Adipose tissue (tissue), 3 donors: ENCODE data around the gene CUL4A. TPM values are rescaled to one million over a fixed set of nuclear protein-coding genes. Genes with fewer than 3 reads are reported as not detected.
"Not testable (repeated sequence)": the region's sequence is repeated elsewhere in the genome, so short reads cannot be mapped to it uniquely, and the experiment has no call there.

Source experiments
- H3K27ac ChIP-seq: one replicate; pipeline ENCODE4 v1.5.1; 2013; ENCODE audit warnings: low read depth, low read length
- WGBS, 3 donors: extraction: QIAGEN DNeasy Blood & Tissue Kit; methylation state at CpG; one replicate each; pipeline ENCODE4 v1.1.7; 2013; 5-methylcytosine and 5-hydroxymethylcytosine counted together
- polyA plus RNA-seq, 3 donors: library from polyadenylated mRNA; stranded (reverse); fragments of 200-250 nt; gene quantifications; one replicate each; pipeline ENCODE4 v1.2.3, GENCODE V29; 2013
- donor health status: healthy with polysubstance abuse.
- donor health status: Bipolar disorder and iron deficiency.
- donor health status: healthy.

CUL4A gene
- polyA plus RNA-seq, 3 donors: 23.5 to 39.5 (median 31.8) TPM

- H3K27ac ChIP-seq: no peak overlapping the region
- WGBS, 3 donors: 86 to 93% (median 86%) methylated on average over 7 of the region's 7 CpGs
Measured at GRCh38 chr13:113226873-113227450, 17.5 kb downstream of the CUL4A start.

- WGBS, 3 donors: 91 to 94% (median 94%) methylated on average over 5 of the region's 5 CpGs
- H3K27ac ChIP-seq: no peak overlapping the region
Measured at GRCh38 chr13:113229161-113229560, 19.7 kb downstream of the CUL4A start.

DNA sequence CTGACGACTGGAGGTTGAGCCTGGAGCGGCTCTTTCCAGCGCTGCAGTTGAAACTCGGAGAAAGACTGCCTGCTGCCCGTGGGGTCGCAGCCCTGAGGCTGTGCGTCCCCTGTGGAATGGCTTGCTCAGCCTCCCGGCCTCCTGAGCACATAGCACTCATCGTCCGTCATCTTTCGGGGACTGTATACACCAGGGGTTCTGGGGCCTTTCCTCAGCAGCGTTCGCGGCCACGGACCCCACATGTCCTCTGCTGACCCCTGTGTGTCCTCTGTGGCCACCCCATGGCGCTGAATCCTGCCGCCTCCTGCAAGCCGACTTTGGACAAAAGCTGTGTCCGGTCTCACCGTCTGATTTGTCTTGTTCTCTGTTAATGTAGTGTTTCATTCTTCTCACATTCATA, 20.4 kb downstream of the CUL4A start:
- 89 to 95% (median 92%) methylated on average over 20 of the region's 20 CpGs for WGBS, 3 donors
- H3K27ac ChIP-seq: no peak overlapping the region

DNA sequence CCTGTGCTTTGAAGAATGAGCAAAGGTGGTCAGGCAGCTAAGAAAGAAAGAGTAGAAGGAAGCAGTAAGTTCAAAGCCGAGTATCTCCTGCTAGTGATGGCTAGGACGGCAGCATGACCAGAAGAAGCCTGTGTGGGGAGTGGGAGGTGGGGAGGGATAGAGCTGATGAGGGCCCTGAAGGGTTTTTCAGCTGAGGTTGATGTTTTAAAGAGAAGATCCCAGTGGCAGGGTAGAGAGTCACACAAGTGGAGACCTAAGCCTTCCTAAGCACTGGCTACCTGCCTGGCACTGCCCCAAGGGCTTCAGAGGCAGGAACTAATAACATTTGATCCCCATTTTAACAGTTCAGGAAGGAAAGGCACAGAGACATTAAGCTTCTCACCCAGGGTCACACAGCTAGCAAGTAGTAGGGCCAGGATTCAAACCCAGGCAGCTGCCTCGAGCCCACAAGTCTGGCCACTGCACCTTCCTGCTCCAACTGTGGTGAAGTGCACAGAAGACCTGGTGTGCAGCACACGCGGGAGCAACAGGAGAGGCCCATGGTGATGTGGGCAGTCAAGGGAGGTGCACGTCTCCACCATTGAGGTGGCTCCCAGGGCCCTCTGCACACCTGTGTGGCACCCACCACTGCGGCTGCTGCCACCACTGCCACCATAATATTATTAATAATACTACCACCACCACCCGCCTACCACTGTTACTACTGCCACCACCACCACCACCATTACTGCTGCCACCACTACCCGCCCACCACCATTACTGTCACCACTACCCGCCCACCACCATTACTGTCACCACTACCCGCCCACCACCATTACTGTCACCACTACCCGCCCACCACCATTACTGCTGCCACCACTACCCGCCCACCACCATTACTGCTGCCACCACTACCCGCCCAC, 22.1 kb downstream of the CUL4A start:
- 84 to 86% (median 85%) methylated on average over 13 of the region's 14 CpGs for WGBS, 3 donors
- no peak overlapping the region for H3K27ac ChIP-seq

DNA sequence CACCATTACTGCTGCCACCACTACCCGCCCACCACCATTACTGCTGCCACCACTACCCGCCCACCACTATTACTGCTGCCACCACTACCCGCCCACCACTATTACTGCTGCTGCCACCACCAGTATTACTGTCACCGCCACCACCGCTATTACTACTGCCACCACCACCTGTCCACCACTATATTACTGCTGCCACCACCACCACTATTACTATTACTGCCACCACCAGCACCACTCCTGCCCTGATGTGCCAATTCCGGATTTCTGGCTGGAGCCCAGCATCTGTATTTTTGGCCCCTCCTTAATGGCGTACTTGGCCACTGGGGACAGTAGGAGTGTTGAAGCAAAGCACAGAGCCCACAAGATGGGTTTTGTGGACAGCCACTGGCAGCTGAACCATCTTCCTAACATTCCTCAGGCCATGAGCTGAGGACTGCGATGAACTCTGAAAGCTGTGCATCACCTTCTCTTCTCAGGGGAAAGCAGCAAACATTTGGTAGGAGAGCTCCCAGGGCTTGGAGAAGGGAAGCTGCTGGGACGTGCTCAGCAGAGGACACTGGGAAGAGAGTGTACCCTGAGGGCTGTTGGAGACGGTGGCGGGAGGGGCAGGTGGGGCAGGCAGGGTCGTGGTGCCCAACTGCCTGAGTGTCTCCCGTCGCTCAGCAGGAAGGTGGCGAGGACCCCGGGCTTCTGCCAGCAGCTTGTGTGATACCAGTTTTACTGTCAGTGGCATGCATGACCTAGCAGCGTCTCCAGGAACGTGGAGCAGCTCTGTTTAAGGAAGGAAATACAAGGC, 23.0 kb downstream of the CUL4A start:
- H3K27ac ChIP-seq: no peak overlapping the region
- 85 to 89% (median 86%) methylated on average over 16 to 17 of the region's 18 CpGs for WGBS, 3 donors

DNA sequence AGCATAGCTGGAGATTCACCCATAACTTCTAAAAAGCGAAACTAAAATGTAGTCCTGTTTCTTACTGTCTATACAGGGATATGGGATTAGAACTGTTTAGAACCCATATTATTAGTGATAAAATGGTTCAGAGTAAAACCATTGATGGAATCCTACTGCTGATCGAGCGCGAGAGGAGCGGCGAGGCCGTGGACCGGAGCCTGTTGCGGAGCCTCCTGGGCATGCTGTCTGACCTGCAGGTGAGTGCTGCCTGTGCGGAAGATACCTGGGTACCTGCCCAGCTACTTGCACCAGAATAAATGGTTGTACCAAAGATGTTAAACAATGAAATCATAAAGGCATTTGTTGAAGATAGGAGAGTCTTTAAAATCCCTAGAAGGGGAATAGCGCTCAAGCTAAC, 23.7 kb downstream of the CUL4A start:
- WGBS, 3 donors: 96 to 97% (median 97%) methylated on average over 11 of the region's 11 CpGs
- H3K27ac ChIP-seq: no peak overlapping the region

- WGBS, 3 donors: 73 to 91% (median 83%) methylated on average over 4 of the region's 4 CpGs
- no peak overlapping the region for H3K27ac ChIP-seq
Measured at GRCh38 chr13:113238536-113238935, 29.1 kb downstream of the CUL4A start.

GRCh38 chr13:113239357-113239756, 29.9 kb downstream of the CUL4A start:
- 92 to 93% (median 92%) methylated on average over 15 of the region's 15 CpGs for WGBS, 3 donors
- H3K27ac ChIP-seq: no peak overlapping the region

DNA sequence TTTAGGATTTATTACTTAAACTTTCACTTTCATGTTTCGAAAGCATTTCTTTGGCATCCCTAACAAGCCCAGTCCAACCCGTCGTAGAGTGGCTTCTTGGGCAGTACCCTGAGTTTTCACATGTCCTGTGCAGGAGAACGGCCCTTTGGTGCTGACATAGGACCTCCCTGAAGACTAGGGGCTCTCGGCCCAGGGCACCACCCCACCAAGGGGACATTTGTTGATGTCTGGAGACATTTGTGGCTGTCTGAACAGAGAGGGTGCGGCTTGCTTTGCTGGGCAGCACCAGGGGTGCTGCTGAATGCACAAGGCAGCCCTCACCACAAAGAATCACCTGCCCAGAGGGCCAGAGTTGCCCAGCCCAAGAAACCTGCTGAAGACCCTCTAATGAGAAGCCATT, 30.6 kb downstream of the CUL4A start:
- WGBS, 3 donors: 80 to 87% (median 86%) methylated on average over 6 of the region's 6 CpGs

GRCh38 chr13:113241623-113242022, 32.2 kb downstream of the CUL4A start:
- H3K27ac ChIP-seq: not testable (repeated sequence)
- 92 to 94% (median 94%) methylated on average over 8 of the region's 8 CpGs for WGBS, 3 donors

More for the DNA sequence above, 30.6 kb downstream of the CUL4A start:
- H3K27ac ChIP-seq: no peak overlapping the region

- H3K27ac ChIP-seq: no peak overlapping the region
- WGBS, 3 donors: 77 to 90% (median 83%) methylated on average over 6 of the region's 6 CpGs
Measured at GRCh38 chr13:113243847-113244246, 34.4 kb downstream of the CUL4A start.

DNA sequence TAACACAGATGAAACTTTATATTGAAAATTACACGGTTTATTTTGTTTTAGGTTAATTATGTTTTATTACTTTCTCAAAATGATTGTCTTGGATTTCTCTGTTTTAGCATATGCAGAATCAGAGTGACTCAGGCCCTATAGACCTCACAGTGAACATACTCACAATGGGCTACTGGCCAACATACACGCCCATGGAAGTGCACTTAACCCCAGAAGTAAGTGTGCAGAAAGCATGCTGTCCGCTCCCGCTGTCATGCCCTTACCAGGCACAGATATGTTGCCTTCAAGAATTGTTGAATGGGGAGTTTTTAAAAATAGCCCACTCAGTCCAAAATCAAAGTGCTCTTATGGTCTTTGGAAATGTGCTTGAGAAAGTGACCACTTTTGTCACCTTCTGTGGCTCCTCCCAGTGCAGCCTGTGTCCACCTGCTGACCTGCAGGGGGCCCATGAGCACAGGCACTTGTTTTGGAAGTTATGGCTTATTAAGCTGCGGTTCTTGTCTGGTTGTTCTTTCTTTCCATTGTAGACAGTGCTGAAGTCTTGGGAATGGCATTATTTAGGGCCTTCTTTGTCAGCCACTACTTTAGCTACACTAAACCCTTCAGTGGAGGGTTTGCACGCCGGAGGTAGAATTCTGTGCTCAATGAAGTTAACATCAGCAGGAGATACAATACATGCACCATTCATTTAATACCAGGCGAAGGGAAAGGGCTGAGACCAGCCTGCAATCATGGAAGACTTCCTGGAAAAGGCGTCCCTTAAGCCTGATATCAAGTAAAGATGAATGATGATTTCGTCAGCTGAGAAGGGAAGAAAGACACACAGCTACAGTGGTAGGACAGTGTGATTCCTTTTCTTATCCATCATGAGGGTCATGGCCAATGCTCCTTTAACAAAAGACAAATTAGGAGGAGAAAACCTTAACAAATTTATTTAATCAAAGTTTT, 36.7 kb downstream of the CUL4A start:
- 76 to 83% (median 77%) methylated on average over 10 of the region's 10 CpGs for WGBS, 3 donors

GRCh38 chr13:113252516-113253095, 43.2 kb downstream of the CUL4A start:
- 87 to 94% (median 91%) methylated on average over 11 of the region's 11 CpGs for WGBS, 3 donors
- no peak overlapping the region for H3K27ac ChIP-seq

More for the DNA sequence above, 36.7 kb downstream of the CUL4A start:
- H3K27ac ChIP-seq: no peak overlapping the region

DNA sequence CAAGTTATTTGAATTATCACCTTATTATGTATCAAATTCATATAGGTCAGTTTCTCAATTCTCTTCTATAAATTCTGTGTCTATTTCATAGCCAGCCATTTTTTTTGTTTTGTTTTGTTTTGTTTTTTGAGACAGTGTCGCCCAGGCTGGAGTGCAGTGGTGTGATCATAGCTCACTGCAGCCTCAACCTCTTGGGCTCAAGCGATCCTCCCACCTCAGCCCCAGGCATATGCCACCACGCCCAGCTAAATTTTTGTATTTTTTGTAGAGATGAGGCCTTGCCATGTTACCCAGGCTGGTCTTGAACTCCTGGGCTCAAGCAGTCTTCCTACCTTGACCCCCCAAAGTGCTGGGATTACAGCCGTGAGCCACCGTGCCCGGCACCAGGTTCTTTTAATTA, 48.5 kb downstream of the CUL4A start:
- WGBS, 3 donors: 97 to 99% (median 99%) methylated on average over 6 of the region's 6 CpGs
- not testable (repeated sequence) for H3K27ac ChIP-seq

DNA sequence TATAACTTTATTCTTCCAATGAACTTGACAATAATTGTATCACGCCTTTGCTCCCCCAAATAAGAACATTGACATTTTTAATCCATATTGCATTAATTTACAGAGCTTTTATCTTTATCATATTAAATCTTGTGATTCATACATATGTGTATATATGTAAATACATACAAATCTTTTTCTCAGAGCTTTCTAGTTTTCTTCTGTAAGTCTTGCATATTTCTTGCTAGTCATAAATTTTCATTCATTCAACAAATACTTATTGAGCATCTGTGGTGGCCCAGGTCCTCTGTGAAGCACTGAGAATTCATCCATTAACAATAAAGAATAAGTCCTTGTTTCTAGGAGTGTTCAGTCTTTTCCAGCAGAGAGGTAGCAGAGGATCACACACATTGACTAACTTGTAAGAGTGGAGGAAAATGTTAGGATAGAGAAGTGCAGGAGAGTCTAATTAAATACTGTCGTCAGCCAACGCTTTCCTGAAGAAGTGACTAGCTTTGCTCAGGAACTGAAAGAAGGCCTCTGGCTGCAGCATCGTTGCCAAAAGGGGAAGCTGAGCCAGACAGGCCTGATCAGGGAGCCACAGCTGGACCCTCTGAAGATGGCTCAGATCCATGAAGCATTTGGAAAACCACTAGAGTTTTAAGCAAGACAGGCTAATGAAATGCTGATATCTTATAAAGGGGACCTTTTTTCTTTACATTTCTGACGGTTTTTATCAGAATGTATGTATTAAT, 49.1 kb downstream of the CUL4A start:
- no peak overlapping the region for H3K27ac ChIP-seq
- WGBS, 3 donors: 71 to 91% (median 83%) methylated on average over 5 of the region's 5 CpGs

DNA sequence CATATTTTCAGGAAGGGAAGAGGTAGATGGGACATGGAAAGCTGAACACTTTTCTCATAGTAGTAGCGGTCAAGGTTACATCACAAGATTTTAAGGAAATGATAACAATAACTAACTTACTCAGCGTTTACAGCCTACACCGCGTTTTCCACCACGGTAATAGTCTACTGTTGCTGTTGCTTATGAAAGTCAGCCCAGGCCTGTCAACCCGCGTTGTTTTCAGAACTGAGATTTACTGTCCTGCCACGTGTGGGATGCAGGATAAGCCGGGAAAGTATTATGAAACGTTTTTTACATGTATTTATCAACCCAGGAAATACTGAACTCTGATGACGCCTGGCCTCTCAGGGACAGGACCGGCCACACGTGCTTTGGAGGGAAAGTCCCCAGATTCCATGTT, 51.6 kb downstream of the CUL4A start:
- H3K27ac ChIP-seq: no peak overlapping the region
- 84 to 87% (median 86%) methylated on average over 13 of the region's 13 CpGs for WGBS, 3 donors

DNA sequence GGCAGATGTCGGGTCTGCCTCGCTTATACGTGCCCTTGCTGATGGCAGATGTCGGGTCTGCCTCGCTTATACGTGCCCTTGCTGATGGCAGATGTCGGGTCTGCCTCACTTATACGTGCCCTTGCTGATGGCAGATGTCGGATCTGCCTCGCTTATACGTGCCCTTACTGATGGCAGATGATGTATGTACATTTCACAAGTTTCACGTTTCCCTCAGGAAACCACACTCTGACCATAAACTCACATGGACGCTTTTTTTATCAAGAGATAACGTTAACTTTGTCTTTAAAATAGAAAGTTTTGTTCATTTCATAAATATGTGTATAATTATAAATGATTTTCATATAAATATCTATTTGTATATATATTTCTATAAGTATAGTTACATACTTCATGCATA, 53.6 kb downstream of the CUL4A start:
- 75 to 88% (median 75%) methylated on average over 9 to 14 of the region's 14 CpGs for WGBS, 3 donors

More for the DNA sequence above, 53.6 kb downstream of the CUL4A start:
- not testable (repeated sequence) for H3K27ac ChIP-seq
